Retinal pigment epithelial cell (primary cell): ENCODE data around the gene CIROP.

Experiments used
- DNase-seq: peaks from one replicate; pipeline ENCODE4 v3.0.0-alpha.2; 2010; ENCODE audit warnings: low read depth
- H3K4me3 ChIP-seq: 2 replicates; pipeline ENCODE4 v1.5.1; 2011; ENCODE audit warnings: mild to moderate bottlenecking, low read length, control low read depth, moderate library complexity
- TF ChIP-seq, protein P1 (sequence below): conservative IDR thresholded peaks from 2 replicates; pipeline ENCODE4 v1.5.1; 2011; ENCODE audit warnings: low read depth, low read length, control low read depth, inconsistent platforms

Gene CIROP

DNA sequence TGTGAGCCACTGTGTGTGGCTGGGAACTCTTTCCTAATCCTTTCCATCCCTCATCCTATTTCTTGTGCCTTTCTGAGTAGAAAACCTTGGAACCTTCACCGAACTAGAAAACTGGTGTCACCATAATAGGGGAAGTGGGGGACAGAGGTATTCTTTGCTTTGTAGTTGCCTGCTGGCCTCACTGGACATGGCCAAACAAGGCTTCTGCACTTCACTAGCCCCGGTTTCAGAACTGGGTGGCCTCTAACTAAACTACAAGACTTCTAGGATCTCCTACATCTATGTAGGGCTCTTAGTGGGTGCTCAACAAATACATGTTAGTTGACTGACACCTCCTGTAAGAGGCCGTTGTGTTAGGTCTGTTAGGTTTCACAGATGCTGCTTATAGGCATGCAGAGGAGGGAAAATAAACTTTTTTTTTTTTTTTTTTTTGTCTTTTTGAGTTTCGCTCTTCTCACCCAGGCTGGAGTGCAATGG, 597 bp upstream of the CIROP start:
- DNase-seq, result no peak
- TF ChIP-seq, protein P1, sequence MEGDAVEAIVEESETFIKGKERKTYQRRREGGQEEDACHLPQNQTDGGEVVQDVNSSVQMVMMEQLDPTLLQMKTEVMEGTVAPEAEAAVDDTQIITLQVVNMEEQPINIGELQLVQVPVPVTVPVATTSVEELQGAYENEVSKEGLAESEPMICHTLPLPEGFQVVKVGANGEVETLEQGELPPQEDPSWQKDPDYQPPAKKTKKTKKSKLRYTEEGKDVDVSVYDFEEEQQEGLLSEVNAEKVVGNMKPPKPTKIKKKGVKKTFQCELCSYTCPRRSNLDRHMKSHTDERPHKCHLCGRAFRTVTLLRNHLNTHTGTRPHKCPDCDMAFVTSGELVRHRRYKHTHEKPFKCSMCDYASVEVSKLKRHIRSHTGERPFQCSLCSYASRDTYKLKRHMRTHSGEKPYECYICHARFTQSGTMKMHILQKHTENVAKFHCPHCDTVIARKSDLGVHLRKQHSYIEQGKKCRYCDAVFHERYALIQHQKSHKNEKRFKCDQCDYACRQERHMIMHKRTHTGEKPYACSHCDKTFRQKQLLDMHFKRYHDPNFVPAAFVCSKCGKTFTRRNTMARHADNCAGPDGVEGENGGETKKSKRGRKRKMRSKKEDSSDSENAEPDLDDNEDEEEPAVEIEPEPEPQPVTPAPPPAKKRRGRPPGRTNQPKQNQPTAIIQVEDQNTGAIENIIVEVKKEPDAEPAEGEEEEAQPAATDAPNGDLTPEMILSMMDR, result no peak
- H3K4me3 ChIP-seq, result no peak overlapping the region

DNA sequence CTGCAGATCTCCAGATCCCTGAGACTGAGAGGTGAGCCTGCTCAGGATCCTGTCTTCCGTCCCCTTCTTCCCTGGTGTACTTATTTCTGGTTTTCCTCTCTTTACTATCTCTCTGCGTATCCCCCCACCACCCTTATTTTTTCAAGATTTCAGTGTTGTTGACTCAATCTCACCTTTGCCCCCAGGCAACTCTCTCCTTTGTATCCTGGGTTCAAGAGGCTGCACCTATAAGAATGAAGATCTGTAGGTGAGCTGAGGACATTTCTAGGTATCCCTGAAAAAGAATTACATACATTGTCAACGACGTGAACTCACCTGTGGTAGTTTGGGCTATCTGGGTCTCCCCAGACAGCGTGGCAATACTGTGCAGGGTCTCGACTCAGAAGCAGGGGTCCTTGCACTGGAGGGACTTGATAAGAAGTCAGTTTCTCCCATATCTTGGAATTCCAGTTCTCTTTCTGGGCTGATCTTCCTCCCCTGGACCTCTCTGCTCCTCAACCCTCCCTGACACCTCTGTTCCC, 659 bp downstream of the CIROP start:
- DNase-seq, result no peak
- TF ChIP-seq, protein P1, result no peak

DNA sequence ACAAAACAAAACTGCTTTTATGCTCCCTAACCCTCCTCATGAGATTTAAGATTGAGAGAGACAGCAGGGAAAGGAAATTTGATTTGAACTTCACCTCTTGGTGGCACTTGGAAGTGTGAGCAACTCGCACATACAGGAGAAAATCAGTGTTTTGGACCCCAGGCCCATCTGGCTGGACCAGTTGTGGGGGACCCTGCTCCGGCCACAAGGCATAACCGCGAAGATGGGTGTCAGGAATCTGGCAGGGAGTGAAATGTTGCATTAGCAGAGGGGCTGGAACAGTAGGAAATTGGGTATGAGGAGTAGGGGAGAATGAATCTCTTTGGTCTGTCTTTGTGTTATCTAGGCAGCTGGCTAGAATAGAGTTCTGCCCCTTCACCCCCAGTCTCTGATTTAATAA, 1.2 kb downstream of the CIROP start:
- no peak overlapping the region for H3K4me3 ChIP-seq
- DNase-seq, result no peak
- TF ChIP-seq, protein P1, result no peak

More for the DNA sequence above, 659 bp downstream of the CIROP start:
- H3K4me3 ChIP-seq, result no peak overlapping the region

DNA sequence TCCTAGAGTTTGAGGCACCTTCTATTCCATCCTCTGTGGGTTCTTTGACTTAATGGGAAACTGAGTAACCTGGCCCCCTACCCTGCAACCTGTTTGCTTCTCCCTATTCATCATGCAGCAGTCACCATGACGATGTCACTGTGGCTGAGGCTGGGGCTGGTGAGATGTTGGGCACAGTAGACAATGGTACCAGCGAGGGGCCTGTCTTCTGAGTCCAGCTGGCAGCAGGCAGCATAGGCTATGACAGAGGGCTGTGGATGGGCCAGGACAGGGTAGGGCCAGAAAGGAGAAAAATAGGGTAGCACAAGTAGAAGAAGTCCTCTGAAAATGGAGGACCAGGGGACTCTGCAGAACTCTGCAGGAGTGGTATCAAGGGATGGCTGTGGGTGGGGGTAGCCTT, 2.0 kb downstream of the CIROP start:
- no peak overlapping the region for H3K4me3 ChIP-seq
- TF ChIP-seq, protein P1, result no peak
- DNase-seq, result no peak

DNA sequence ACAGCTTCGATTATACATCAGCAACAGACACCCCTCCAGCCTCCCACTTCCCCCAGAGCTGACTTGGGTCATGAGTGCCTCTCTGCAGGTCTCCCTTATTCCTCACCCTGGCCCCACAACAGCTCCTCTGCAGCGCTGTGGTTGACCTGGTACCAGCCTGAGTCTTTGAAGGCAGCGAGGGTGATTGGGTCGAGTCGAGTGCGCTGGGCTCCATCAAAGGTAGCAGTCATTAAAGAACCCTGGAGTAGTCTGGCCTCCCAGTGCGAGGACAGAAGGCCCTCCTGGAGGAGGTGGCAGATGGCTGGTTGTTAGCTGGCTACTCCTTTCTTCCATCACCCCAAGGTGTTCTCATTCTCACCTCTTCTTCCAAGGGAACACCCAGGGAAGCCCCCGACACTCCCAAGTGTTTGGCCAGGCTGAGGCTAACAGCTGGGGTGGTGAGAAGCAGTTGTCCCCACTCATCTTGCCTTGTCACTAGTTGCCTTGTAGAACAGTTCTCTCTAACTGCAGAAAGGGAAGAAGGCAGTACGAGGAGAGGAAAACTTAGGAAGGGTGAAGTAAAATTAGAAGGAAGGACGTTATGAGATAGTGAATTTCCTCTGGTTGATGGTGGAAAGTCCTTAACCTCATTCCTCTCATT, 2.7 kb downstream of the CIROP start:
- TF ChIP-seq, protein P1, result no peak
- no peak overlapping the region for H3K4me3 ChIP-seq
- DNase-seq, result no peak

DNA sequence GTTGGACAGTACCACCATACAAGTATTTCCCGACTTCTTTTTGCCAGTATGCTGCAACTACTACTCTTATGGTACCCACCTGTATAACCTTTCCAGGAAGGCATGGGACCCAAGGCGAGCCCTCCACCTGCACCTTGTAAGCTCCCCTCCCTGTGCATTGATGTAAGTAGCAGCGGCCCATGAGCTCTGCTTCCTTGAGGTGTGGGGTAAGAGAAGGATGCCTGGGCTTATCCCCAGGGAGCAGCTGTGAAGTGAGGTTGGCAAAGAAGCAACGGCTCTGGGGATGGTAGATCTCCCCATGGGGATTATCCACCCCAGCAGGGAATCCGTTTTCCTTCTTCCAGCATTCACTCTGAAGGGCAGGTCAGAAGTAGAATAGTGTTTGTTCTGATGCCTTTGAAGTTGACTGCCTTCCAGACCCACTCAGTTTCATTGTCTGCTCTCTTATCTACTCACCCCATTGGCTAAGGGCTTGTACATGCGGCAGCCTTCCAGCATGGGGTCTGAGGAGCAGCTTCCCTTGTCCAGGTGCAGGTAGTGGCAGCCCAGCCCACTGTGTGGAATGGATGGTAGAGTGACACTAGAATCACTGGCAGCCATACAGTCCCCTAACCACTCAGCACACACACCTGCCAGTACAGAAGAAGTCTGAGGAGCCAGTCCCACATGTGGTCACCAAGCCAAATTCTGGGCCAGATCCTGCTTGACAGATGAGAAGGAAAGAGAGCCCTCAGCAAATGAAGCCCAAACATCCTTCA, 3.4 kb downstream of the CIROP start:
- DNase-seq, result no peak
- H3K4me3 ChIP-seq, result no peak overlapping the region
- TF ChIP-seq, protein P1, result no peak
